A549 (cell line): ENCODE measurements around the gene TIMM44. TPM values are rescaled to one million over a fixed set of nuclear protein-coding genes. Genes with fewer than 3 reads are reported as not detected.

Experiments
- ATAC-seq, 2 experiments: fragments of 200-7000 bp in 1 of 2; fragments of >200 bp in 1 of 2; cut with Nextera tagmentation in 1 of 2; cut with Tn5 transposase in 1 of 2; 3 replicates each; pipeline versions ENCODE4 v1.8.0 to v1.9.1; 2018 to 2020; ENCODE audit warnings: mild to moderate bottlenecking in 1 of 2, moderate library complexity in 1 of 2
- CTCF ChIA-PET: fragments of 300-600 bp; sonication (Branson Sonifier 250); formaldehyde crosslinking; extraction: SDS; loops from one replicate; lab custom pipeline; 2021; ENCODE audit warnings: antibody characterized with exemption, inconsistent platforms; lab: Yijun Ruan, JAX
- POLR2A ChIA-PET: fragments of 350-600 bp; formaldehyde crosslinking; extraction: SDS; loops from one replicate; lab custom pipeline; 2021; ENCODE audit warnings: antibody characterized with exemption, inconsistent platforms; lab: Yijun Ruan, JAX
- DNase-seq, 2 experiments: peaks; one replicate each; pipeline versions ENCODE4 v3.0.0 to v3.0.0-alpha.2; 2011 to 2016; ENCODE audit warnings: low read depth in 1 of 2, low spot score in 1 of 2
- FAIRE-seq: peaks from 2 replicates; lab custom pipeline; 2011; peaks lifted over from hg19 to GRCh38; lab: Jason Lieb, UNC
- H3K27ac ChIP-seq, 2 experiments: fragments of >200 bp; sonication (Bioruptor Twin); formaldehyde crosslinking; 3 replicates each; pipeline ENCODE4 v1.5.1; 2016 to 2017
- H3K4me1 ChIP-seq: fragments of >200 bp; sonication (Bioruptor Twin); formaldehyde crosslinking; 3 replicates; pipeline ENCODE4 v1.6.1; 2016
- H3K4me2 ChIP-seq: fragments of >200 bp; sonication (Bioruptor Twin); formaldehyde crosslinking; 3 replicates; pipeline ENCODE4 v1.6.1; 2016
- H3K4me3 ChIP-seq: fragments of >200 bp; sonication (Bioruptor Twin); formaldehyde crosslinking; 3 replicates; pipeline ENCODE4 v1.5.1; 2016
- H3K9me3 ChIP-seq: fragments of >200 bp; sonication (Bioruptor Twin); formaldehyde crosslinking; 3 replicates; pipeline ENCODE4 v1.6.1; 2016
- CEBPB ChIP-seq, 2 experiments: fragments of >200 bp in 1 of 2; sonication (Bioruptor Twin) in 1 of 2; formaldehyde crosslinking in 1 of 2; IDR thresholded peaks; 2 replicates each; pipeline ENCODE4 v1.6.1; 2012 to 2016
- CHD4 ChIP-seq: fragments of 200-600 bp; sonication (generic); IDR thresholded peaks from 2 replicates; pipeline ENCODE4 v1.6.1; 2016; ENCODE audit warnings: antibody characterized with exemption, mild to moderate bottlenecking, borderline replicate concordance
- EHMT2 ChIP-seq: fragments of 200-600 bp; sonication (generic); IDR thresholded peaks from 2 replicates; pipeline ENCODE4 v1.6.1; 2016; ENCODE audit warnings: antibody characterized with exemption, low read depth, mild to moderate bottlenecking, moderate library complexity
- ESRRA ChIP-seq: fragments of 150-350 bp; IDR thresholded peaks from 2 replicates; pipeline ENCODE4 v1.6.1; 2014; ENCODE audit warnings: mild to moderate bottlenecking, low read length, borderline replicate concordance
- FOSL2 ChIP-seq, 2 experiments: fragments of 450-650 bp in 1 of 2; fragments of >200 bp in 1 of 2; sonication (Bioruptor Twin) in 1 of 2; formaldehyde crosslinking; IDR thresholded peaks; 2 replicates each; pipeline versions ENCODE4 v1.5.0 to v1.6.1; 2016 to 2020; ENCODE audit warnings: mild to moderate bottlenecking in 1 of 2, moderate library complexity in 1 of 2
- HOXB13 ChIP-seq: fragments of 250-450 bp; sonication (Bioruptor Pico); IDR thresholded peaks from 2 replicates; pipeline ENCODE4 v1.5.0; 2020; ENCODE audit warnings: low read depth, mild to moderate bottlenecking, moderate library complexity
- RAD21 ChIP-seq, 2 experiments: fragments of >200 bp in 1 of 2; sonication (Bioruptor Twin) in 1 of 2; formaldehyde crosslinking in 1 of 2; IDR thresholded peaks in 1 of 2; conservative IDR thresholded peaks in 1 of 2; 2 replicates in 1 of 2; 3 replicates in 1 of 2; pipeline ENCODE4 v1.6.1; 2012 to 2018; ENCODE audit warnings: inconsistent platforms in 1 of 2
- SREBF2 ChIP-seq: fragments of 450-650 bp; IDR thresholded peaks from 2 replicates; pipeline ENCODE4 v1.6.1; 2014; ENCODE audit warnings: mild to moderate bottlenecking, moderate library complexity
- TP53 ChIP-seq: fragments of 250-450 bp; sonication (Bioruptor Pico); IDR thresholded peaks from 2 replicates; pipeline ENCODE4 v1.5.0; 2021; ENCODE audit warnings: mild to moderate bottlenecking, moderate library complexity
- ZFP36 ChIP-seq: fragments of 450-650 bp; IDR thresholded peaks from 2 replicates; pipeline ENCODE4 v1.6.1; 2014; ENCODE audit warnings: borderline replicate concordance; ENCODE audit not compliant: partially characterized antibody
- WGBS: methylation state at CpG from one replicate; pipeline ENCODE4 v1.1.6; 2017; ENCODE audit errors: missing lambda C conversion rate; 5-methylcytosine and 5-hydroxymethylcytosine counted together
- polyA plus RNA-seq, 4 experiments: library from polyadenylated mRNA; depleted of rRNA in 3 of 4; stranded (reverse); fragments of >200 nt; fragmentation: RNase III in 1 of 4; extraction: RNeasy Plus Mini Kit Qiagen cat#74134 plus additional on column Dnase treatment in 1 of 4; gene quantifications; 2 replicates in 3 of 4; 3 replicates in 1 of 4; pipeline ENCODE4 v1.2.3, GENCODE V29; 2011 to 2017
- TF ChIP-seq, protein P1 (sequence below): fragments of 250-450 bp; sonication (Bioruptor Pico); IDR thresholded peaks from 2 replicates; pipeline ENCODE4 v1.5.0; 2021; ENCODE audit warnings: mild to moderate bottlenecking, moderate library complexity, borderline replicate concordance
- TF ChIP-seq, protein P2 (sequence below): fragments of 450-650 bp; IDR thresholded peaks from 2 replicates; pipeline ENCODE4 v1.6.1; 2014; ENCODE audit warnings: antibody characterized with exemption
- TF ChIP-seq, protein P3 (sequence below): fragments of >200 bp; sonication (Bioruptor Twin); formaldehyde crosslinking; IDR thresholded peaks from 2 replicates; pipeline ENCODE4 v1.6.1; 2016
- TF ChIP-seq, protein P4 (sequence below): IDR thresholded peaks from 2 replicates; pipeline ENCODE4 v1.6.1; 2012
- TF ChIP-seq, protein P5 (sequence below): fragments of 200-600 bp; sonication (generic); IDR thresholded peaks from 2 replicates; pipeline ENCODE4 v1.6.1; 2016; ENCODE audit warnings: antibody characterized with exemption, mild to moderate bottlenecking, moderate library complexity

TIMM44 gene
- polyA plus RNA-seq, 2 of the 4 experiments (the other 2 are of a cell fraction): 29.7 to 53.2 TPM

DNA sequence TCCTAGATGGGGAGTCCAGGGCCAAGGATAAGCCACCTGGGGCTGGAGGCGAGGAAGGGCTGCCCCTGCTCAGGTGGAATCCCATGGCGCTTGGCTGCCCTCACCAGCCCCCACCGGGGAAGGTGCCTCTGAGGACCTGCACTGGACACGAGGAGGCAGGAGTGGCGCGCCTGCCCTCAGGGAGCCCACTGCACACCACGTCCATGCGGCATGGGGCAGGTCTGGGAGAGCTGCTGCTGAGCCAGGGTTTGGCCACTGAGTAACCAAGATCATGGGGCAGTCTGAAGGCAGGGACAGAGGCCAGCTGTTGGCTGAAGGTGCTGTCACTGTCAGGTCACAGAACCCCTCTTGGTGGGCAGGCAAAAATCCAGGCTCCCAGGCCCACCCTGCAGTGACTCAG is 36.1 kb upstream of the TIMM44 start (continued):
- TF ChIP-seq, protein P1, sequence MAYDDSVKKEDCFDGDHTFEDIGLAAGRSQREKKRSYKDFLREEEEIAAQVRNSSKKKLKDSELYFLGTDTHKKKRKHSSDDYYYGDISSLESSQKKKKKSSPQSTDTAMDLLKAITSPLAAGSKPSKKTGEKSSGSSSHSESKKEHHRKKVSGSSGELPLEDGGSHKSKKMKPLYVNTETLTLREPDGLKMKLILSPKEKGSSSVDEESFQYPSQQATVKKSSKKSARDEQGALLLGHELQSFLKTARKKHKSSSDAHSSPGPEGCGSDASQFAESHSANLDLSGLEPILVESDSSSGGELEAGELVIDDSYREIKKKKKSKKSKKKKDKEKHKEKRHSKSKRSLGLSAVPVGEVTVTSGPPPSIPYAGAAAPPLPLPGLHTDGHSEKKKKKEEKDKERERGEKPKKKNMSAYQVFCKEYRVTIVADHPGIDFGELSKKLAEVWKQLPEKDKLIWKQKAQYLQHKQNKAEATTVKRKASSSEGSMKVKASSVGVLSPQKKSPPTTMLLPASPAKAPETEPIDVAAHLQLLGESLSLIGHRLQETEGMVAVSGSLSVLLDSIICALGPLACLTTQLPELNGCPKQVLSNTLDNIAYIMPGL (CRISPR knock-in tag): no peak

DNA sequence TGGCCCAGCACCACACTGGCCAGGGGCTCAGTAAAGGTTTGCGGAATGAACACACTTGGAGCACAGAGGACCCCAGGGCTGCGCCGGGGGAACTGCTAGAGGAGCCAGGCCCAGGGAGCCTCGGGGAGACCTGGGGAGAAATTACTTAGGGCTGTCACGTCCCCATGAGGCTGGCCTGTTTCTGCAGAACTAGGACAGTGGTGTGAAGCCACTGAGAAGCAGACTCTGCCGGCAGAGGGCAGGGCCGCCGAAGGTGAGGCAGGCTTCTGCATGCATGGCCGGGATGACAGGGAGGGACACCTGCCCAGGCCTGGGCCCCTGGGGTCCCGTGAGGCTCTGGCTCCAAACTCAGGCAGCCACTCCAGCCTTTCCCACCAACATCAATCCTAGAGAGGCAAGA is 35.5 kb upstream of the TIMM44 start:
- no peaks in the 10 kb centered on the region for H3K4me1 ChIP-seq
- no peak for FAIRE-seq
- ChIA-PET CTCF (interaction anchor here (0.9 kb wide), 1 partner anchor 35 kb away, joined by 3 read pairs; no protein-coding TSS in a partner anchor), POLR2A (no interaction called here)
- no peaks in the 10 kb centered on the region for H3K9me3 ChIP-seq
- DNase-seq: no peak
- no peak for ATAC-seq
- TF ChIP-seq CEBPB (IDR thresholded peaks at IDR 0.05) (no peak), ESRRA (no peak), CHD4 (no peak), TP53 (CRISPR knock-in tag) (no peak), RAD21 (conservative IDR thresholded peaks at IDR 0.05 in 1 of 2, IDR thresholded peaks at IDR 0.05 in 1 of 2) (no peak), FOSL2 (IDR thresholded peaks at IDR 0.05) (no peak), FOSL2 (CRISPR knock-in tag; IDR thresholded peaks at IDR 0.05) (no peak), ZFP36 (no peak), HOXB13 (CRISPR knock-in tag) (no peak), SREBF2 (no peak), EHMT2 (no peak)
- TF ChIP-seq, protein P2, sequence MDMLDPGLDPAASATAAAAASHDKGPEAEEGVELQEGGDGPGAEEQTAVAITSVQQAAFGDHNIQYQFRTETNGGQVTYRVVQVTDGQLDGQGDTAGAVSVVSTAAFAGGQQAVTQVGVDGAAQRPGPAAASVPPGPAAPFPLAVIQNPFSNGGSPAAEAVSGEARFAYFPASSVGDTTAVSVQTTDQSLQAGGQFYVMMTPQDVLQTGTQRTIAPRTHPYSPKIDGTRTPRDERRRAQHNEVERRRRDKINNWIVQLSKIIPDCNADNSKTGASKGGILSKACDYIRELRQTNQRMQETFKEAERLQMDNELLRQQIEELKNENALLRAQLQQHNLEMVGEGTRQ: no peak
- TF ChIP-seq, protein P3, sequence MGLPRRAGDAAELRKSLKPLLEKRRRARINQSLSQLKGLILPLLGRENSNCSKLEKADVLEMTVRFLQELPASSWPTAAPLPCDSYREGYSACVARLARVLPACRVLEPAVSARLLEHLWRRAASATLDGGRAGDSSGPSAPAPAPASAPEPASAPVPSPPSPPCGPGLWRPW: no peak
- TF ChIP-seq, protein P4, sequence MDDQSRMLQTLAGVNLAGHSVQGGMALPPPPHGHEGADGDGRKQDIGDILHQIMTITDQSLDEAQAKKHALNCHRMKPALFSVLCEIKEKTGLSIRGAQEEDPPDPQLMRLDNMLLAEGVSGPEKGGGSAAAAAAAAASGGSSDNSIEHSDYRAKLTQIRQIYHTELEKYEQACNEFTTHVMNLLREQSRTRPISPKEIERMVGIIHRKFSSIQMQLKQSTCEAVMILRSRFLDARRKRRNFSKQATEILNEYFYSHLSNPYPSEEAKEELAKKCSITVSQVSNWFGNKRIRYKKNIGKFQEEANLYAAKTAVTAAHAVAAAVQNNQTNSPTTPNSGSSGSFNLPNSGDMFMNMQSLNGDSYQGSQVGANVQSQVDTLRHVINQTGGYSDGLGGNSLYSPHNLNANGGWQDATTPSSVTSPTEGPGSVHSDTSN: no peak
- TF ChIP-seq, protein P5, sequence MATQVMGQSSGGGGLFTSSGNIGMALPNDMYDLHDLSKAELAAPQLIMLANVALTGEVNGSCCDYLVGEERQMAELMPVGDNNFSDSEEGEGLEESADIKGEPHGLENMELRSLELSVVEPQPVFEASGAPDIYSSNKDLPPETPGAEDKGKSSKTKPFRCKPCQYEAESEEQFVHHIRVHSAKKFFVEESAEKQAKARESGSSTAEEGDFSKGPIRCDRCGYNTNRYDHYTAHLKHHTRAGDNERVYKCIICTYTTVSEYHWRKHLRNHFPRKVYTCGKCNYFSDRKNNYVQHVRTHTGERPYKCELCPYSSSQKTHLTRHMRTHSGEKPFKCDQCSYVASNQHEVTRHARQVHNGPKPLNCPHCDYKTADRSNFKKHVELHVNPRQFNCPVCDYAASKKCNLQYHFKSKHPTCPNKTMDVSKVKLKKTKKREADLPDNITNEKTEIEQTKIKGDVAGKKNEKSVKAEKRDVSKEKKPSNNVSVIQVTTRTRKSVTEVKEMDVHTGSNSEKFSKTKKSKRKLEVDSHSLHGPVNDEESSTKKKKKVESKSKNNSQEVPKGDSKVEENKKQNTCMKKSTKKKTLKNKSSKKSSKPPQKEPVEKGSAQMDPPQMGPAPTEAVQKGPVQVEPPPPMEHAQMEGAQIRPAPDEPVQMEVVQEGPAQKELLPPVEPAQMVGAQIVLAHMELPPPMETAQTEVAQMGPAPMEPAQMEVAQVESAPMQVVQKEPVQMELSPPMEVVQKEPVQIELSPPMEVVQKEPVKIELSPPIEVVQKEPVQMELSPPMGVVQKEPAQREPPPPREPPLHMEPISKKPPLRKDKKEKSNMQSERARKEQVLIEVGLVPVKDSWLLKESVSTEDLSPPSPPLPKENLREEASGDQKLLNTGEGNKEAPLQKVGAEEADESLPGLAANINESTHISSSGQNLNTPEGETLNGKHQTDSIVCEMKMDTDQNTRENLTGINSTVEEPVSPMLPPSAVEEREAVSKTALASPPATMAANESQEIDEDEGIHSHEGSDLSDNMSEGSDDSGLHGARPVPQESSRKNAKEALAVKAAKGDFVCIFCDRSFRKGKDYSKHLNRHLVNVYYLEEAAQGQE: no peak
- 90% methylated on average over 5 of the region's 10 CpGs for WGBS
- no peak overlapping the region for H3K4me2 ChIP-seq
- H3K4me3 ChIP-seq: no peak overlapping the region
- H3K27ac ChIP-seq: no peak overlapping the region
